Upper lobe of left lung (tissue), 4 donors: ENCODE results near the gene PTPRO.

Experiments
- EP300 ChIP-seq, 4 donors: sonication (generic); formaldehyde crosslinking; IDR thresholded peaks; one replicate each; pipeline ENCODE4 v1.5.1; 2017; ENCODE audit warnings: antibody characterized with exemption in 4 of 4, control low read depth in 2 of 4
- POLR2A ChIP-seq, 4 donors: fragments of 450-650 bp; IDR thresholded peaks; one replicate each; pipeline ENCODE4 v1.5.1; 2016 to 2017; ENCODE audit warnings: antibody characterized with exemption in 4 of 4, mild to moderate bottlenecking in 2 of 4
- POLR2AphosphoS5 ChIP-seq, 2 donors: sonication (generic); formaldehyde crosslinking; IDR thresholded peaks; one replicate each; pipeline ENCODE4 v1.5.1; 2017; ENCODE audit warnings: antibody characterized with exemption in 2 of 2
- TF ChIP-seq, protein P1 (sequence below), 6 experiments: fragments of 450-650 bp in 4 of 6; fragments of 200-600 bp in 2 of 6; sonication (generic) in 2 of 6; IDR thresholded peaks; one replicate each; pipeline ENCODE4 v1.5.1; 2016 to 2019; ENCODE audit warnings: antibody characterized with exemption in 6 of 6

GRCh38 chr12:15453613-15454012 is 131.3 kb downstream of the PTPRO start:
- TF ChIP-seq, protein P1, sequence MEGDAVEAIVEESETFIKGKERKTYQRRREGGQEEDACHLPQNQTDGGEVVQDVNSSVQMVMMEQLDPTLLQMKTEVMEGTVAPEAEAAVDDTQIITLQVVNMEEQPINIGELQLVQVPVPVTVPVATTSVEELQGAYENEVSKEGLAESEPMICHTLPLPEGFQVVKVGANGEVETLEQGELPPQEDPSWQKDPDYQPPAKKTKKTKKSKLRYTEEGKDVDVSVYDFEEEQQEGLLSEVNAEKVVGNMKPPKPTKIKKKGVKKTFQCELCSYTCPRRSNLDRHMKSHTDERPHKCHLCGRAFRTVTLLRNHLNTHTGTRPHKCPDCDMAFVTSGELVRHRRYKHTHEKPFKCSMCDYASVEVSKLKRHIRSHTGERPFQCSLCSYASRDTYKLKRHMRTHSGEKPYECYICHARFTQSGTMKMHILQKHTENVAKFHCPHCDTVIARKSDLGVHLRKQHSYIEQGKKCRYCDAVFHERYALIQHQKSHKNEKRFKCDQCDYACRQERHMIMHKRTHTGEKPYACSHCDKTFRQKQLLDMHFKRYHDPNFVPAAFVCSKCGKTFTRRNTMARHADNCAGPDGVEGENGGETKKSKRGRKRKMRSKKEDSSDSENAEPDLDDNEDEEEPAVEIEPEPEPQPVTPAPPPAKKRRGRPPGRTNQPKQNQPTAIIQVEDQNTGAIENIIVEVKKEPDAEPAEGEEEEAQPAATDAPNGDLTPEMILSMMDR (IDR thresholded peaks at IDR 0.05): no peak
- no peak for TF ChIP-seq POLR2A (IDR thresholded peaks at IDR 0.05)
- TF ChIP-seq POLR2AphosphoS5 (IDR thresholded peaks at IDR 0.05): no peak
- no peak for TF ChIP-seq EP300 (IDR thresholded peaks at IDR 0.05)
